ENCODE measurements around the gene KIF2A.

KIF2A gene

DNA sequence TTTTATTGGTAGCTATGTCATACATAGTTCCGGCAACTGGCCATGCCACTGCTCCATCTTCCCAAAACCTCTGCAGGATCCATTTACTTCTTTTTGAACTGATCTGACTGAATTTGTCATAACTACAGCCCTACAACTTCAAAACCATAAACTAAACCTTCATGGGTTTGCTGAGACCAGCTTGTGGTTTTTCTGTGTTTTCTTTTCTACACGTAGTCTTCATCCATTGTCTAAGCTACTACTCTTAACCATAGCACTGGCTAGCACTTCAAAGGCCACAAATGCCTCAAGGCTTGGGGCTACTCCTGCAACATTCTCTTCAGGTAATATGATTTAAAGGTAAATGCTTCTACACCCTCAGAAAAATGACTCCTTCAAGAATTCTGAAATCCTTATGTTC lies 9.0 kb upstream of the KIF2A start:
- DNase-seq = no peak

DNA sequence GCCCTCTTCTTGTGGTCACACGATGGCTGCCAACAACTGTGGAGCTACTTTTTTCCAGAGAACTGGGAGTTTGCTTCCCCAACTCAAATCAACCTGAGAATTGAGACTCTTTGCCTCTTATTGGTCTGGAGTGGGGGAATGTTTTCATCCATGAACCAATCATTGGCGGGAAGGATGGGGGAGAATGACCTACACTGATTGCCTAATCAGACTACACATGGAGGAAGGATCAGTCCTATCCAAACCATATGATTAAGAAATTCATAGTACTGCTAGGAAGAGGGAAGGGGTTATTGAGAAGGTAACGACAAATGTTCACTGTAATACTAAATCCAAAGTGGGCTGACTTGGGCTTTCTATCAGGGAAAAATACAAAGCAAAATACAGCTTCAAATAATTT lies 7.9 kb upstream of the KIF2A start:
- DNase-seq = no peak

DNA sequence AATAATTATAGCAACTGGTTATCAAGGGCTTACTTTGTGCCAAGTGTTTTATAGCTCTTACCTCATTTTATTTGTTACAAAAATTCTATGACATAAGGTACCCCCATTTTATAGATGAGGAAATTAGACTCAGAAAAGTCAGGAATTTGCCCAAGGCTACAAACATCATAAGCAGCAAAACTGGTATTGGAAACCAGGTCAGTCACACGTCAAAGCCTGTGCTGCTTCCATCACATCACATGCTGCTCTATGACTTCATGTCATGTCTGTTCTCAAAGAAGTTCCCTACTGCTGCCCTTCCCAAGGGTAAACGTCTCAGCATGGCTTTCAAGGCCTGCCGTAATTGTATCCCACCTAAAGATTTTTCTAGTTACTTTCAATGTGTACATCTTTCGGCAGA lies 6.9 kb upstream of the KIF2A start:
- DNase-seq = no peak

DNA sequence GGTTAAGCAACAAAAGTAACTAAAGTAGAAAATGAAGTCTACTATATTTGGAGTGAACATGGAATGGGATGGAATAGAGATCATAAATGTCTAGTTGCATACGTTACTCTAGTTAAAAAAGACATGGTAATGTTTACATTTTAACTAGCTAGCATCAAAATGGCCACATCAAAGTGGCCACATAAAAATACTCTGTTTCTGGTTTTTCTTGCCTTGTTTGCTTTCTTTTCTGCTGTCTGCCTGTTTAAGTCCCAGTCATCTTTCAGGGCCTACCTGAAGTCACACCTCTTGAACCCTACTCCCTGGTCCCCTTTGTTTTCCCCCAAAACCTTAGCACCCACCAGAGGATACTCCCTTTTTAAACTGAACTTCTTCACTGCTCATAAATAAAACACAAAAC lies 6.4 kb upstream of the KIF2A start:
- no peak for DNase-seq

DNA sequence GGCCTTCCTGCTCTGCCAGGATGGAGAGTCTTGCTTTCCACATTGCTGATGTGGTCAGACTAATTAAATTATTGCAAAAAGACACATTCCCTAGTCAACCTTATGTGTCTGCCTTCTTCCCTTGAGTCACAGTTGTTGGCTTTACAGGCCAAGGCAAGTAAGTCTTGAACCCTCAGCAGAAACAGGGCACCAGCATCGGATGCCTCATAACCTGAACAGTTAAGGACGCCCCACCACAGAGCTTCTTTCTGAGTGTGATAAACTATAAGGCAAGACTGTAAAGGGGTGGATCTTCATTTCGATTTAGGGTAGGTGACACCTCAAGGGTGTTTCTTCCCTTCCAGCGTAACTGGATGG lies 670 bp upstream of the KIF2A start:
- DNase-seq = no peak

DNA sequence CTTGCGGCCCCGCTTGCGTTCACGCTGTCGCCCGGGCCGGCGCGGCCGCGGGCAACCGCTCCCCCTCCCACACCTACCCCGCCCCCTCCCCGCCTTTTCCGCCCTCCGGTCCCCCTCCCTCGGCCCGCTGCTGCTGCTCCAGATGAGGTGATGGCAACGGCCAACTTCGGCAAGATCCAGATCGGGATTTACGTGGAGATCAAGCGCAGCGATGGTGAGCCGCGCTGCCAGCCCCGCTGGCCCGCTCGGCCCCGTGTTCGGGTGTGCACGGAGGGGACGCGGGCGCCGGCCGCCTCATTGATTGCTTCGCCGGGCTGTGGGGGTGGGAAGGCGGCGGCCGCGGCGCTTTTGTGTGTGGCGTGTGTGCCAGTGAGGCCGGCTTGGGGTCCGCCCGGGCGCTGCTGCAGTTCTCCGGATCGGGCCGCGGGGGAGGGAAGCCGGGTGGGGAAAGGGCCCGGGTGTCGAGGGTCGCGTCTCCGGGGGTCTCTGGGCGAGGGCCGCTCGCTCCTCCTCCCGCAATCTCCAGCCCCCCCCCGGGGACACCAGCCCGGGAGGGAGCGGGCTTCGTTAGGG lies 403 bp downstream of the KIF2A start:
- peak; percentile 81 to 90 (median 83) for DNase-seq

DNA sequence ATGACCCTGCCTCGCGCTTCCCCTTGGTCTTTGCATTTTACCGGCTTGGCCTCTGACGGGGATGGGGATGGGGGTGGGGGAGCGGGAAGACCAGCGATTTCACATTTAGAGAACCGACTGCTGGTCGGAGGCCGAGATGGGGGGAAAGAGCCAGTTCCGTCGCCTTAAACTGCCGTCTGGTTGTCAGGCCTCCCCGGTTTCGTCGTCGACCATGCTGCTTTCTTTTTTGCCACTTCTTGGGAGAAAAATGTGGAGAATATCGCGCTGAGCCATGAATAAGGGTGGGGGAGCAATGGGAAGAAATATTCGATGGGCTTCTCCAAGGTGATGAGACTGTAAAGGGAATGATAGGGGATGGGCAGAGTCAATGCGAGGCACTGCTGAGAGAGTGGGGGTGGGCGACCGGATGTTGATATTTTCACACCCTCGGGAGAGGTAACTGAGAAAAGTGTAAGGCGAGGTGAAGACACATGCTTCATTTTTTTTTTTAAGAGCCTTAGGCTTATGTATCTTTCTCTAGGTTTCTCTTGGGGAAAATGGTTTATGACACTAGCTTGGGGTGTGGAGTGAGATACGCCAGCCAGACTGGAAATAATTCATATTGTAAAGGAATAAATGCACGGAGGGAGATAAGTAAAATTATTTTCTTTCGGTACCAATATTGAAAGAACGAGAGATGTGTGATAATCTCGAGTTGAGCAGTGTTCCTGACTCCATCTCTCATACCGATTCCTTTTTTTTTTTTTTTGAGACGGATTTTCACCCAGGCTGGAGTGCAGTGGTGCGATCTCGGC lies 1.1 kb downstream of the KIF2A start:
- DNase-seq = peak; percentile 39 to 69 (median 61)

DNA sequence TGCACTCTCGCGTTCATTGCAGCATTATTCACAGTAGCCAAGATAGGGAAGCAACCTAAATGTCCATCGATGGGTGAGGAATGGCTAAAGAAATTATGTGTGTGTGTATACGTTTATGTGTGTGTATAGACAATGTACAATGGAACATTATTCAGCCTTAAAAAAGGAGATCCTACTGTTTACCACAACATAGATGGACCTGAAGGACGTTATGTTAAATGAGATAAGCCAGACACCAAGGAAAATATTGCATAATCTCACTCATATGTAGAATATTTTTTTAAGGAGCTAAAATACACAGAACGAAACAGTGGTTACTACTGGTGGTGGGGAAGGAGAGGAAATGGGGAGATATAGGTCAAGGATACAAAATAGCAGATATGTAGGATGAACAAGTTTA lies 2.4 kb downstream of the KIF2A start:
- DNase-seq = no peak

DNA sequence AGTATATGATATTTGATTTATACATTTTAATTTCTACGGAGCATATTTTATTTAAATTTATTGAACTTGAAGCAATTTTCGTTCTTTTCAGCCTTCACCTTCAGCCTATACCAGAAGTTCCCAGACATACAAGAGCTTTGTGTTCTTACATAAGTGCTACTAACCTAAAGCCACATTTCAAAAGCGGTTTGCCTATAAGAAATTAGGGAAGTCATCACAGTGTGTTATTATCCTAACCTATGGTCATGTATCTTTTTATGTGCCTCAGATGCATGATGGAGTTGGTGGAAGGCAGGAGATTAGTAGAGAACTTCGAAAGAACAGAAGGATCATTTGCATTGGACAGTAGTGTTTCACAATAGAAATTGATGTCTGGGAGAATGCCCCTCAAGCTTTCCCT lies 3.1 kb downstream of the KIF2A start:
- DNase-seq = no peak

DNA sequence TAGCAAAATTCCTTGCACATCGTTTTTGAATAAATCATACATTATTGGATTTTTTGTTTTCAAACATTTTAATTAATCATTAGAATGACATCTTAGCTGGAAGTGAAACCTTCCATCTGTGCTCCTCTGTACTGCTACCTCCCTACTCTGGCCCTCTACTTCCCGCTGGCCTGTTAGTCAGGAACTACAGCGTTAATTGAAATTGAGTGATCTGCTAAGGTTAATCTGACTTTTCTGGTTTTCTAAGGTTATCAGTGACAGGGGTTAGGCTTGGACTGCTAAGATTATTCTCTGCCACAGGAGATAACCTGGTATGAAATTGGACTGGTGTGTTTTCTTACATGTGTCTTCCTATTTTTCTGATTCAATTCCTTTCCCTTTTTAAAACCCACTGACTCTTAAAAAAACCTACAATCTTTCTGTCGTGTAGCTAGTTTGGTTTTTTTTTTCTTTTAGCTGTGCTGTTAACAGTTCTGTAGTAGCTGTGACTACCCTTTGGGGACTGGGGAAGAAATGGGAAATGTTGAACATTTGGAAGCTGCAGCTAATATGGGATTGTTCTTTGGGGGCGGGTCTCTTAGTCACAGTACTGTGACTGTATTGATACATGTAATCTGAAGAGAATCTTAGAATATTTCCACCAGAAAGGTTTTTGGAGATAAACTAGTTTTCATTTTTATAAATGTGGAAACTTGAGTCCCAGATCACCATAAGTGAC lies 4.6 kb downstream of the KIF2A start:
- no peak for DNase-seq

DNA sequence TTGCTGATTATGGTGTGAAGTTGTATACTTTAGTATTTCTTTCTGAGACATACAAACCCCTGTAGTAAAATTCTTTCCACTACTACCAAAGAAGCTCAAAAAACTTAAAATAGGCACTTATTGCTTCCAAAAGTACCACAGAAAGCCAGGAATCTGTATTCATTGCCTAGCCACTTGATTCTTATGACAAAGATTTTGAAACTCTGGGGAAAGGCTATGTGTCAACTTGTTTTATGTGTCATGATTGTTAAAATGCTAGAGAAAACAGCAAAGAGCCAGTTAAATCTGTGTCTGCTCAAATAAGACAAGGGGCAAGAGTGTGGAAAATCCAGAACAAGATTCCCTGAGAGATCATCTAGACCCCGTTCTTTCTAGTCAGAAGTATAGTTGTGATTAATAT lies 6.0 kb downstream of the KIF2A start:
- DNase-seq = no peak

DNA sequence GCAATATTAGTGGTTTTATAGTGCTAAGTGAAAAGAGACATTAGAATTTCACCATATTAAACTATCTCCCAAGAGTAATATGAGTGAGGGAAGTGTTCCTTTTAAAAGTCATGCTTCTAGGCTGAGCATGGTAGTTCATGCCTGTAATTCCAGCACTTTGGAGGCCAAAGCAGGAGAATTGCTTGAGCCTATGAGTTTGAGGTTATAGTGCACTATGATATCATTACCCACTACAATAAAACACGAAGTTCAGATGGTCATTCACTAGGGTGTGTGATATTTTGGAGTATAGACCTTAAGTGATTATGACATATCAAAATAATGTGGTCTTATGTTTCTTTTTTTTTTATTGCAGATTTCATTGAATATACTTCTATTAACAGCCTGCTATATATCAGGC lies 6.7 kb downstream of the KIF2A start:
- DNase-seq = no peak

DNA sequence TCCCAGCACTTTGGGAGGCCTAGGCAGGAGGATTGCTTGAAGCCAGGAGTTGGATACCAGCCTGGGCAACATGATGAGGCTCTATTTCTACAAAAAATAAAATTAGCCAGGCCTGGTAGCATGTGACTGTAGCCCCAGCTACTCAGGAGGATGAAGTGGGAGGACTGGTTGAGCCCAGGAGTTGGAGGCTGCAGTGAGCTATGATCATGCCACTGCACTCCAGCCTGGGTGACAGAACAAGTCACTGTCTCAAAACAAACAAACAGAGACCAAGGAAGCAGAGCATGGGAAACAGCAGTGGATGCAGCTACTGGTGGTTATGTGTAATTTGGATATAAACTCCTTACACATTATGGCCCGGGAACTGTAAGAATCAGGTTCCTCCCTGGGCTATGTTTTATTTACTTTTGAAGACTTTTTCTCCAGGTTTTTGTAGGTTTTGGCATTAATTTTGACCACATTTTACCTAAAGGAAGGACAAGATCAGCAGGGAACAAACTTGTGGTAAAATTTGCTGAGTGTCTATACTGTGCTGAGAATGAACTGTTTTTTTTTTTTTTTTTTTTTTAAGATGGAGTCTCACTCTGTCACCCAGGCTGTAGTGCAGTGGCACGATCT lies 8.3 kb downstream of the KIF2A start:
- DNase-seq = no peak

DNA sequence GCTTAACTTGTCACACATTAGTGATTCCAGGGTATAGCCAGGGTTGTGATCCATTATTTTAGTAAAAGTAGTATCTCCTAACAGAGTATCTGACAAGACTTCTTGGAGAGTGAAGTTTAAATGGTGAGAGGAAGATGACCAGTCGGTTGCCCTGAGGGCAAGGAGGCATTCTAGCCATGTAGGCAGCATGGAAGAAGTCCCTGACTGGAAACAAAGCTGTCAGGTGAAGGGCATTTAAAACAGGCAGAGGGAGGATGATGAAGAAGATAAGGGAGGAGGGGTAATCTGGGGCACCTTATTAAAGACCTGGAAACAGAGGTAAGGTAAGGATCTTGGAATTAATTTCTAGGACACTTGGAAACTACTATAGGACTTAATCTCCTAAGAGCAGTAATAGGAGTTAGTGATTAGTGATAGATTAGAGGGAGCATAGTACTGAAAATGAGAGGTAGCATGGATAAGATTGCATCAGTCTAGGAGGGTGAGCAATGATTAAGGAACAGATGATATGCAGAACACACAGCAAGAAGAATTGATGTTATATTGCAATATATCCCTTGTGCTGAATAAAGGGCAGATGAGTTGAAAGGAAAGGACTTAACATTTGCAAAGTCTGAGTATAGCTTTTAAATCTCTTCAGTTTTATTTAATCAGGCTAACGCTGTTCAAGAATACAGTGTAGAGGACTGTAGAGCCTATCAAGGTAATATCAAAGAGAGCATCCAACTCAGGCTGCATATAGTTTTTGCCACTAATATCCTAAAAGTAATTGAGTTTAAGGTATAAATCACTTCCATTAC lies 9.6 kb downstream of the KIF2A start:
- DNase-seq = no peak

DNA sequence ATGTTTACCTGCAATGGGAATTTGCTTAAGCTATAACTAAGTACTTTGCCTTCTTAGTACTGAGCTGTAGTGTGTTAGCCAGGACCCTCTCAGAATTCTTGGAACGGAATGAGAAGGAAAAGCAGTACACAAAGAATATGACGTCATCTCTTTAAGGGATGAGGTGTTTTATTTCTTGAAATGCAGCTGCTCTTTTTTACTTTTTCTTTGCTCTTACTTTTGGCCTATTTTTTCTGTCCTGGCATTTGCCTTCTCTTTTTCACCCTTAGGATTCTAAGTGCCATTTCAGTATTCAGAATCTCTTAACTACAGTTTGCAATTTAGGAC lies 10.1 kb downstream of the KIF2A start:
- DNase-seq = no peak

DNA sequence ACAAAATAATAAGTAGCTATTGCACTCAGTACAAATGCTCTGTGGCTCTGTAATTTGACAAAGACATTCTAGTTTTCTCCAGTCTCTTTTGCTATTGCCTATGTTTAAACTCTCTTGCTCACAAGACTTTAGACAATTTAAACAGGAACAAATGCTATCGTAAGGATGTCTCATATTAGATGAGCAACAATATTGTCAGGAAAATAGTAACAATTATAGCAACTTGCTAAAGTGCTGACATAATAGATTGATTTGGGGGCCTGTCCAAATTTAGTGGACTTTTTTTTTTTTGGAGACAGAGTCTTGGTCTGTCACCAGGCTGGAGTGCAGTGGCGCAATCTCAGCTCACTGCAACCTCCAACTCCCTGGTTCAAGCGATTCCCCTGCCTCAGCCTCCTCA lies 11.8 kb downstream of the KIF2A start:
- DNase-seq = no peak

DNA sequence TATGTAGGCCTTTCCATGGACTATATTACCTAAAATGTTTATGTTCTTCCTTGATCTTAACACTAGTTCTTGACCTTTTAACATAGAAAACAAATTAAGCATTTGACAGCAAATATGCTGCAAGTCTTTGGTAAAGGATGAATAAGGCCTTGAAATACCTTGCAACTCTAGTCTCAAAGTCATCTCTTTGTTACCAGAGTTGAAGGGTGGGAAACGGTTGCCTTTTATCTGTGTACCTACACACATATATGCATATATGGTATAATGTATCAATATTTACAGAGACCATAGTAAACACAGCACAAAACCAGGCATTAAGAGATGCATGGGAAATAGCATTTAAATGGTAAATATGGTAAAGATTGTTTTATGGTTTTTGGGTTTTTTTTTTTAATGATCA lies 16.5 kb downstream of the KIF2A start:
- no peak for DNase-seq

DNA sequence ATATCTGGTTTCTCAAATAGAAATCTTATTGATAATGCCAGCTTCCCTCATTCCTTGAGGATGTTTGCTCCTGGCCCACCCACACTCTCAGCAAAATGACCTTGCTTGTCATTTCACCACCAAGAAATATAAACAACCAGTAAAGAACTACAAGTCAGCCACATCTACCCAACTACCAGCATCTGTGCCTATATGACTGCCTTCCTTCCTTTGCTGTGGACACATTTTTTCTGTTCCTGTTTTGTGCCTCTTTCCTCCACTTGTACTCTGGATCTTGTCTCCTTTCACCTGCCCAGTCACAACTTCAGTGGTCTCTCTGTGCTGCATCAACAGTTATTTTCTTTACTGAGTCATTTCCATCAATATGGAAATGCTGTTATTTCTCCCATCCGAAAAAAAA lies 20.3 kb downstream of the KIF2A start:
- no peak for DNase-seq

DNA sequence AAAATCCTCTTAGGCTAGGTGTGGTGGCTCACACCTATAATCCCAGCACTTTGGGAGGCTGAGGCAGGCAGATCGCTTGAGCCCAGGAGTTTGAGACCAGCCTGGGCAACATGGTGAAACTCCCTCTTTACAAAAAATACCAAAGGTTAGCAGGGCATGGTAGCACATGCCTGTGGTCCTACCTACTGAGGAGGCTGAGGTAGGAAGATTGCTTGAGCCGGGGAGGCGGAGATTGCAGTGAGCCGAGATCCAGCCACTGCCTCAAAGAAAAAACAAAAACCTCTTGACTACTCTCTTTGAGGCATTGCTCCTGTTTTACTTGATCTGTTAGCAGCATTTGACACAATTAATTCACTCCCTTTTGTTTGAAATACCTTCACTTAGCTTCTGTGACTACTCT lies 20.7 kb downstream of the KIF2A start:
- DNase-seq = no peak

DNA sequence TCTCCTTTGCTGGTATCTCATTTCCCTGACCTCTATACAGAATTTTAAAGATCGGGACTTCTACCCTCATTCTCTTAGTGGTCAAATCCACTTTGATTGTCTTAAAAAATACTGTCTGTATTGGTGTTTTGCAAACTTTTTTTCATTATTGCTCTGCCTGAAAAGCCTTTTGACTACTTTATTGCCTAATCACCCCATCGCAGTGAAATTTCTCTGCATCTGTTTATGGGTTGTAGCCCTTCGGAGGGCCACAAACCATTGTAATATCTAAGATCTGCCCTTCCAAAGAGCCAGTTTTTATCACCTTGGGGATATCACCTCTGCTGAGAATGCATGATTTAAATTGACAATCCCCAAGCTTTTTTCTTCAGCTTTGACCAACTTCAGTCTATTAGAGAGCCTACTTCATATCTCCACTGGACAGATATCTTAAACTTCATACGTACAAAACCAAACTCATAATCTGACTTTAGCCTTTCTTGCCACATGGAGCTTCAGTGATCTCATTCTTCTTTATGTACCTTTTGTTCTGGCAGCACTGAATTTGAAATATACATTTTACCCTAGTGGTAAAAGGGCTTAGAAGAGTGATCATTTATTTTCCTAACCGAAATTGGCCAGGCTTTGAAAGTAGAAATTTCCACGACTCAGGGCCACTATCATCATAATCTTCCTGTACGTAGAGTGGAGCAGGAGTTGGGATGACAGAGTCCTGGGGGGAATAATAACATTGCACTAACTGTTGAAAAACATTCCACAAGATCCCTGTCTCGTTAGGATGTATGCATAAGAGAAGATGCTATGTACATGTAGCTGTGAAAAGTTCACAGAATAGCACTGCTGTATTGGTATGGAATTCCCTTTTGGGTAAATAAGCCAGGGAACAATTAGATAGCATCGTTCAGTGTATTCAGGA lies 21.4 kb downstream of the KIF2A start:
- DNase-seq = no peak

DNA sequence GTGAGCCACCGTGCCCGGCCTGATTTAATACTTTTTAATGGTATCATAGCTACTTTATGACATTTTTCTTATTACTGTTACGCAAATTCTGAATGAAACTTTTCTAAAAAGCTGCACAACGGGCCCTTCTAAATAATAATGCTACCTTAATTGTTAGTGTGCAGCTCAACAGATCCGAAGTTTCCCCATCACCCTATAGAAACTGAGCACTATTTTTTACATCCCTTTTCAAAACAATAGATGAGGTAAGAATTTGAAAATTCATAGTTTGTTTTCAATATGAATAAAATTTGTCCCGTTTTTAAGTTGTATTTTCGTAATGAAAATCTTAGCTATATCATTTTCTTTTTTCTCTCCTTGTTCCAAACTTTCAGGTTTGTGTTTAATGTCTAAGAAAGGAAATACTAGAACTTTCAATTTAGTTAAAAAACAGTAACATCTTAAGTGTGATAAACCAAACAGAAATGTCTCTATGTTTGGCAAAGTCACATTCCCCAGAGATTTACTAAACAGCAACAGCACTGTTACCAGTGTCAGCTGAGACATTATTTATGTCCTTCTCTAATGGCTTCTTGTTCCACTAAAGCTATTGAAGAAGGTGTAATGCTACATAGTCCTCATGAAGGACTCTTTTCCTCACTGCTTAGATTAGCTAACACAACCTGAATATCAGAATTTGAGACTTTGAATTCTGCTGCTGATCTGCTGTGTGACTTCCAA lies 22.9 kb downstream of the KIF2A start:
- DNase-seq = peak in 2 of 3 experiments; percentile 13 to 72
